SK-N-SH (cell line): ENCODE data around the gene UCK1. TPM values are rescaled to one million over a fixed set of nuclear protein-coding genes. Genes with fewer than 3 reads are reported as not detected.

ENCODE experiments used
- CTCF ChIA-PET: fragments of 300-600, 350-600 bp; formaldehyde crosslinking; extraction: SDS; loops from one replicate; lab custom pipeline; 2021; lab: Yijun Ruan, JAX
- POLR2A ChIA-PET: fragments of 350-600 bp; sonication (Branson Sonifier 250); formaldehyde crosslinking; extraction: SDS; loops from one replicate; lab custom pipeline; 2020; ENCODE audit warnings: antibody characterized with exemption, inconsistent platforms; lab: Yijun Ruan, JAX
- DNase-seq: peaks from one replicate; pipeline ENCODE4 v3.0.0; 2012
- H2AFZ ChIP-seq: fragments of 200-600 bp; sonication (generic); 2 replicates; pipeline ENCODE4 v1.8.1; 2016; ENCODE audit warnings: antibody characterized with exemption, mild to moderate bottlenecking, low read depth
- H3F3A ChIP-seq: fragments of 200-600 bp; sonication (generic); replicated peaks from 2 replicates; pipeline ENCODE3; 2016; ENCODE audit warnings: antibody characterized with exemption, mild to moderate bottlenecking; ENCODE audit not compliant: insufficient read depth
- H3K27ac ChIP-seq, 2 experiments: fragments of 200-500 bp in 1 of 2; fragments of 200-600 bp in 1 of 2; sonication (Bioruptor generic) in 1 of 2; sonication (generic), shearing (Covaris generic) in 1 of 2; 2 replicates each; pipeline versions ENCODE4 v1.5.1 to v1.6.1; 2014 to 2016; ENCODE audit warnings: low read depth in 2 of 2, inconsistent platforms in 1 of 2, low read length in 1 of 2, mild to moderate bottlenecking in 1 of 2, mixed read lengths in 1 of 2
- H3K27me3 ChIP-seq: fragments of 200-600 bp; sonication (generic), shearing (Covaris generic); 2 replicates; pipeline ENCODE4 v1.6.1; 2016; ENCODE audit warnings: mixed run types; ENCODE audit not compliant: insufficient read depth
- H3K36me3 ChIP-seq, 2 experiments: fragments of 200-500 bp in 1 of 2; fragments of 200-600 bp in 1 of 2; sonication (Bioruptor generic) in 1 of 2; sonication (generic) in 1 of 2; replicated peaks in 1 of 2; 2 replicates each; pipeline versions ENCODE3 to v1.5.1; 2014 to 2016; ENCODE audit warnings: low read length in 1 of 2, mild to moderate bottlenecking in 1 of 2; ENCODE audit not compliant: insufficient read depth in 2 of 2, control insufficient read depth in 1 of 2
- H3K4me1 ChIP-seq, 2 experiments: fragments of 200-500 bp in 1 of 2; fragments of 200-600 bp in 1 of 2; sonication (Bioruptor generic) in 1 of 2; sonication (generic), shearing (Covaris generic) in 1 of 2; 2 replicates each; pipeline versions ENCODE4 v1.5.1 to v1.6.1; 2014 to 2016; ENCODE audit warnings: low read depth in 1 of 2, low read length in 1 of 2, mixed run types in 1 of 2; ENCODE audit not compliant: insufficient read depth in 2 of 2, control insufficient read depth in 1 of 2
- H3K4me2 ChIP-seq: fragments of 200-600 bp; sonication (generic), shearing (Covaris generic); 2 replicates; pipeline ENCODE4 v1.6.1; 2017; ENCODE audit warnings: mixed run types
- H3K4me3 ChIP-seq, 2 experiments: fragments of 200-500 bp in 1 of 2; fragments of 200-600 bp in 1 of 2; sonication (Bioruptor generic) in 1 of 2; sonication (generic), shearing (Covaris generic) in 1 of 2; 2 replicates each; pipeline versions ENCODE4 v1.5.1 to v1.8.1; 2014 to 2016; ENCODE audit warnings: low read depth in 2 of 2, inconsistent platforms in 1 of 2, low read length in 1 of 2, mild to moderate bottlenecking in 1 of 2, mixed read lengths in 1 of 2, moderate library complexity in 1 of 2
- H3K79me2 ChIP-seq: fragments of 200-600 bp; sonication (generic); 2 replicates; pipeline ENCODE4 v1.8.1; 2017; ENCODE audit warnings: mild to moderate bottlenecking; ENCODE audit not compliant: insufficient read depth
- H3K9ac ChIP-seq: fragments of 200-600 bp; sonication (generic); 2 replicates; pipeline ENCODE4 v1.6.1; 2017; ENCODE audit warnings: mixed run types
- H3K9me2 ChIP-seq: fragments of 200-600 bp; sonication (generic); 2 replicates; pipeline ENCODE4 v1.6.1; 2017; ENCODE audit warnings: mixed run types
- H3K9me3 ChIP-seq: fragments of 200-600 bp; sonication (generic); 2 replicates; pipeline ENCODE4 v1.6.1; 2017; ENCODE audit warnings: mixed run types, mild to moderate bottlenecking, moderate library complexity
- H4K20me1 ChIP-seq: fragments of 200-600 bp; sonication (generic); 2 replicates; pipeline ENCODE4 v1.6.1; 2017; ENCODE audit warnings: mild to moderate bottlenecking, mixed run types; ENCODE audit not compliant: insufficient read depth
- CHD2 ChIP-seq: fragments of 150-350 bp; IDR thresholded peaks from 2 replicates; pipeline ENCODE4 v1.6.1; 2018; ENCODE audit warnings: low read length; ENCODE audit not compliant: partially characterized antibody
- CTCF ChIP-seq: fragments of 200-600 bp; sonication (generic); IDR thresholded peaks from 2 replicates; pipeline ENCODE4 v1.6.1; 2017; ENCODE audit warnings: antibody characterized with exemption, mild to moderate bottlenecking, moderate library complexity
- FOSL2 ChIP-seq: IDR thresholded peaks from 2 replicates; pipeline ENCODE4 v1.4.0; 2012; ENCODE audit warnings: low read depth, mild to moderate bottlenecking, moderate library complexity, borderline replicate concordance
- FOXJ3 ChIP-seq: sonication (generic); formaldehyde crosslinking; IDR thresholded peaks from 2 replicates; pipeline ENCODE4 v1.5.1; 2020; ENCODE audit warnings: mild to moderate bottlenecking, missing genetic modification reagents
- FOXM1 ChIP-seq: IDR thresholded peaks from 2 replicates; pipeline ENCODE4 v1.4.0; 2012; ENCODE audit warnings: low read depth, mild to moderate bottlenecking
- GATA2 ChIP-seq: sonication (generic); formaldehyde crosslinking; IDR thresholded peaks from 2 replicates; pipeline ENCODE4 v1.5.0; 2020; ENCODE audit warnings: mild to moderate bottlenecking, missing genetic modification reagents
- JUND ChIP-seq: IDR thresholded peaks from 2 replicates; pipeline ENCODE4 v1.4.0; 2012
- MAX ChIP-seq: IDR thresholded peaks from 2 replicates; pipeline ENCODE4 v1.4.0; 2012; ENCODE audit warnings: low read depth
- MEF2A ChIP-seq: IDR thresholded peaks from 2 replicates; pipeline ENCODE4 v1.4.0; 2012; ENCODE audit warnings: low read depth, borderline replicate concordance
- MXI1 ChIP-seq: IDR thresholded peaks from 2 replicates; pipeline ENCODE4 v1.6.1; 2012; ENCODE audit warnings: mild to moderate bottlenecking, low read depth, low read length, improper control_type of control experiment
- NFIC ChIP-seq: IDR thresholded peaks from 2 replicates; pipeline ENCODE4 v1.4.0; 2012; ENCODE audit warnings: borderline replicate concordance
- NRF1 ChIP-seq: IDR thresholded peaks from 2 replicates; pipeline ENCODE4 v1.6.1; 2012; ENCODE audit warnings: low read depth, mild to moderate bottlenecking, low read length
- RFX5 ChIP-seq: IDR thresholded peaks from 2 replicates; pipeline ENCODE4 v1.6.1; 2012; ENCODE audit warnings: mild to moderate bottlenecking, improper control_type of control experiment, low read length
- SIN3A ChIP-seq: IDR thresholded peaks from 2 replicates; pipeline ENCODE4 v1.6.1; 2012; ENCODE audit warnings: low read depth, mild to moderate bottlenecking, low read length, moderate library complexity, borderline replicate concordance
- SMC3 ChIP-seq: IDR thresholded peaks from 2 replicates; pipeline ENCODE4 v1.6.1; 2012; ENCODE audit warnings: low read depth, low read length, improper control_type of control experiment
- TAF1 ChIP-seq: IDR thresholded peaks from 2 replicates; pipeline ENCODE4 v1.6.1; 2012; ENCODE audit warnings: low read depth, mild to moderate bottlenecking, low read length, moderate library complexity, borderline replicate concordance
- TCF12 ChIP-seq: IDR thresholded peaks from 2 replicates; pipeline ENCODE4 v1.4.0; 2012
- USF2 ChIP-seq: fragments of 150-350 bp; IDR thresholded peaks from 2 replicates; pipeline ENCODE4 v1.6.1; 2017; ENCODE audit warnings: antibody characterized with exemption, low read length, low read depth, borderline replicate concordance
- YY1 ChIP-seq: IDR thresholded peaks from 2 replicates; pipeline ENCODE4 v1.4.0; 2012; ENCODE audit warnings: low read depth, mild to moderate bottlenecking
- WGBS: methylation state at CpG from one replicate; pipeline ENCODE4 v1.1.6; 2017; ENCODE audit warnings: low lambda C conversion rate; 5-methylcytosine and 5-hydroxymethylcytosine counted together
- polyA plus RNA-seq, 3 experiments: library from polyadenylated mRNA; depleted of rRNA; stranded (reverse); fragments of >200 nt; gene quantifications; 2 replicates each; pipeline ENCODE4 v1.2.3, GENCODE V29; 2012

UCK1 gene
- polyA plus RNA-seq, 1 of the 3 experiments (the other 2 are of a cell fraction) = 32.9 TPM

- Histone ChIP-seq H4K20me1 (no peaks in the 10 kb centered on the region), H3K9me3 (peaks cover 13% of the 10 kb centered on the region; the same call in 1 of the 2 replicates), H3K4me1 (peaks cover 0 to 3% of the 10 kb centered on the region in 2 experiments; a peak in 1 of 4 replicates), H3K36me3 (no peaks in the 10 kb centered on the region), H3K9me2 (no peaks in the 10 kb centered on the region), H3K4me3 (no peak overlapping the region), H3F3A (no peaks in the 10 kb centered on the region), H3K79me2 (no peaks in the 10 kb centered on the region), H3K27me3 (no peaks in the 10 kb centered on the region), H3K27ac (no peak overlapping the region), H2AFZ (no peak overlapping the region), H3K4me2 (no peak overlapping the region), H3K9ac (no peak overlapping the region)
- POLR2A ChIA-PET = no interaction called here
- no peak for DNase-seq
- WGBS = 66% methylated on average over 7 of the region's 7 CpGs
- TF ChIP-seq SIN3A = no peak
- no peak for TF ChIP-seq RFX5
- TF ChIP-seq MEF2A = no peak
- TF ChIP-seq FOSL2 = no peak
- no peak for TF ChIP-seq MAX
- no peak for TF ChIP-seq TCF12
- TF ChIP-seq TAF1 = no peak
- TF ChIP-seq CHD2 = no peak
- TF ChIP-seq GATA2 (CRISPR knock-in tag) = no peak
- TF ChIP-seq FOXJ3 (CRISPR knock-in tag) = no peak
- no peak for TF ChIP-seq YY1
- no peak for TF ChIP-seq MXI1
- no peak for TF ChIP-seq NFIC
- no peak for TF ChIP-seq CTCF
- TF ChIP-seq JUND = no peak
- no peak for TF ChIP-seq USF2
- TF ChIP-seq FOXM1 = no peak
- TF ChIP-seq NRF1 = no peak
- no peak for TF ChIP-seq SMC3
- CTCF ChIA-PET = no interaction called here
Measured at GRCh38 chr9:131539223-131539923, 8.3 kb upstream of the UCK1 start.
